Activated B cell treated with CpG ODN at 0.5 μM for 24 hours (primary cell): ENCODE measurements around the gene ABI2. TPM values are rescaled to one million over a fixed set of nuclear protein-coding genes. Genes with fewer than 3 reads are reported as not detected.
"Not testable (repeated sequence)": the region's sequence is repeated elsewhere in the genome, so short reads cannot be mapped to it uniquely, and the experiment has no call there.

Experiments
- ATAC-seq: fragments of 200-7000 bp; cut with Tn5 transposase; one replicate; pipeline ENCODE4 v1.10.0; 2021; ENCODE audit warnings: low read depth, mild to moderate bottlenecking, moderate library complexity
- CTCF ChIA-PET: fragments of 350-600 bp; sonication (Branson Sonifier 250); formaldehyde crosslinking; loops from one replicate; lab custom pipeline; 2021; ENCODE audit warnings: antibody characterized with exemption; lab: Charles Lee
- POLR2A ChIA-PET: fragments of 350-600 bp; sonication (Branson Sonifier 250); formaldehyde crosslinking; loops from one replicate; lab custom pipeline; 2021; ENCODE audit warnings: antibody characterized with exemption; lab: Charles Lee
- DNase-seq: peaks from one replicate; pipeline ENCODE4 v3.0.0; 2022
- H3K27ac Mint-ChIP-seq: one replicate; pipeline ENCODE4 v1.8.0; 2020; ENCODE audit warnings: mixed read lengths
- H3K27me3 Mint-ChIP-seq: one replicate; pipeline ENCODE4 v1.8.0; 2021; ENCODE audit warnings: mixed read lengths
- H3K36me3 Mint-ChIP-seq: one replicate; pipeline ENCODE4 v1.8.0; 2021; ENCODE audit warnings: low read depth, mixed read lengths
- H3K4me1 Mint-ChIP-seq: one replicate; pipeline ENCODE4 v1.8.0; 2021; ENCODE audit warnings: mixed read lengths
- H3K4me3 Mint-ChIP-seq: one replicate; pipeline ENCODE4 v1.8.0; 2020; ENCODE audit warnings: mild to moderate bottlenecking, mixed read lengths
- H3K9me3 Mint-ChIP-seq: one replicate; pipeline ENCODE4 v1.8.0; 2020; ENCODE audit warnings: mixed read lengths
- CTCF ChIP-seq: fragments of 200-600 bp; IDR thresholded peaks from one replicate; pipeline ENCODE4 v1.8.0; 2022; ENCODE audit warnings: antibody characterized with exemption, mild to moderate bottlenecking
- intact Hi-C: fragments of 100-400 bp; cut with micrococcal nuclease; formaldehyde crosslinking; loops from one replicate; pipeline ENCODE4 v1.15.1; 2024
- total RNA-seq: library from RNA; stranded (reverse); gene quantifications from 2 replicates; pipeline ENCODE4 v1.2.3, GENCODE V29; 2022

The ABI2 gene
- total RNA-seq, 1 donor from 2014 or later: 17.3 TPM

- Mint-ChIP-seq H3K36me3 (peaks cover 2% of the 10 kb centered on the region), H3K4me1 (peaks cover 7% of the 10 kb centered on the region), H3K9me3 (no peaks in the 10 kb centered on the region), H3K4me3 (no peak overlapping the region), H3K27me3 (no peaks in the 10 kb centered on the region), H3K27ac (no peak overlapping the region)
- DNase-seq (no peak), ATAC-seq (no peak)
- TF ChIP-seq CTCF: no peak
- ChIA-PET POLR2A (no interaction called here), CTCF (no interaction called here)
- intact Hi-C loops: no loop called here
Measured at GRCh38 chr2:203359450-203359849, 31.3 kb downstream of the ABI2 start.

- intact Hi-C loops: no loop called here
Measured at GRCh38 chr2:203360833-203361430, 32.7 kb downstream of the ABI2 start.

GRCh38 chr2:203361495-203361894 lies 33.3 kb downstream of the ABI2 start:
- ATAC-seq (no peak), DNase-seq (no peak)
- ChIA-PET POLR2A (no interaction called here), CTCF (no interaction called here)
- Mint-ChIP-seq H3K27me3 (no peaks in the 10 kb centered on the region), H3K27ac (no peak overlapping the region), H3K9me3 (no peaks in the 10 kb centered on the region), H3K4me1 (peaks cover 7% of the 10 kb centered on the region), H3K4me3 (no peak overlapping the region), H3K36me3 (peaks cover 4% of the 10 kb centered on the region)
- no peak for TF ChIP-seq CTCF
- intact Hi-C loops: no loop called here

More at GRCh38 chr2:203360833-203361430, 32.7 kb downstream of the ABI2 start:
- Mint-ChIP-seq H3K27me3 (no peaks in the 10 kb centered on the region), H3K4me1 (peaks cover 7% of the 10 kb centered on the region), H3K36me3 (peaks cover 2% of the 10 kb centered on the region), H3K27ac (no peak overlapping the region), H3K9me3 (no peaks in the 10 kb centered on the region), H3K4me3 (no peak overlapping the region)
- DNase-seq (no peak), ATAC-seq (no peak)
- TF ChIP-seq CTCF: no peak
- ChIA-PET CTCF (no interaction called here), POLR2A (no interaction called here)

GRCh38 chr2:203361922-203362321 lies 33.7 kb downstream of the ABI2 start:
- Mint-ChIP-seq H3K4me3 (no peak overlapping the region), H3K36me3 (peaks cover 6% of the 10 kb centered on the region), H3K9me3 (no peaks in the 10 kb centered on the region), H3K4me1 (peaks cover 7% of the 10 kb centered on the region), H3K27me3 (no peaks in the 10 kb centered on the region), H3K27ac (no peak overlapping the region)
- DNase-seq (no peak), ATAC-seq (no peak)
- POLR2A ChIA-PET: no interaction called here
- intact Hi-C loops: no loop called here
- no peak for TF ChIP-seq CTCF
- CTCF ChIA-PET: no interaction called here

GRCh38 chr2:203366639-203367466 lies 38.7 kb downstream of the ABI2 start:
- ATAC-seq (no peak), DNase-seq (no peak)
- POLR2A ChIA-PET: no interaction called here
- CTCF ChIA-PET: no interaction called here
- no peak overlapping the region for H3K27ac Mint-ChIP-seq
- H3K36me3 Mint-ChIP-seq: peaks cover 19% of the 10 kb centered on the region
- no peaks in the 10 kb centered on the region for H3K27me3 Mint-ChIP-seq
- H3K9me3 Mint-ChIP-seq: no peaks in the 10 kb centered on the region
- intact Hi-C loops: no loop called here
- H3K4me1 Mint-ChIP-seq: no peaks in the 10 kb centered on the region
- no peak for TF ChIP-seq CTCF
- H3K4me3 Mint-ChIP-seq: no peak overlapping the region

- not testable (repeated sequence) for DNase-seq
Measured at GRCh38 chr2:203372706-203373105, 44.5 kb downstream of the ABI2 start.

More at GRCh38 chr2:203372706-203373105, 44.5 kb downstream of the ABI2 start:
- H3K4me1 Mint-ChIP-seq, CTCF ChIA-PET, intact Hi-C loops, POLR2A ChIA-PET, H3K27me3 Mint-ChIP-seq, H3K9me3 Mint-ChIP-seq, H3K4me3 Mint-ChIP-seq, ATAC-seq, H3K27ac Mint-ChIP-seq: not testable (repeated sequence)
- H3K36me3 Mint-ChIP-seq: peaks cover 12% of the 10 kb centered on the region
